Neuron (in vitro differentiated cells): ENCODE measurements around the gene PSMD10.

Experiments
- H2AFZ ChIP-seq: one replicate; pipeline ENCODE4 v1.6.1; 2013; ENCODE audit warnings: low read depth, mild to moderate bottlenecking, inconsistent platforms, low read length, moderate library complexity
- H3K27me3 ChIP-seq: one replicate; pipeline ENCODE4 v1.6.1; 2013; ENCODE audit warnings: low read length; ENCODE audit not compliant: insufficient read depth
- H3K36me3 ChIP-seq: one replicate; pipeline ENCODE4 v1.6.1; 2013; ENCODE audit warnings: low read length; ENCODE audit not compliant: insufficient read depth
- H3K4me1 ChIP-seq: one replicate; pipeline ENCODE4 v1.6.1; 2013; ENCODE audit warnings: low read length; ENCODE audit not compliant: insufficient read depth
- H3K4me3 ChIP-seq: 2 replicates; pipeline ENCODE4 v1.5.1; 2013; ENCODE audit warnings: mild to moderate bottlenecking, low read length, moderate library complexity
- H3K9me3 ChIP-seq: one replicate; pipeline ENCODE4 v1.6.1; 2013; ENCODE audit warnings: low read length

Gene PSMD10

DNA sequence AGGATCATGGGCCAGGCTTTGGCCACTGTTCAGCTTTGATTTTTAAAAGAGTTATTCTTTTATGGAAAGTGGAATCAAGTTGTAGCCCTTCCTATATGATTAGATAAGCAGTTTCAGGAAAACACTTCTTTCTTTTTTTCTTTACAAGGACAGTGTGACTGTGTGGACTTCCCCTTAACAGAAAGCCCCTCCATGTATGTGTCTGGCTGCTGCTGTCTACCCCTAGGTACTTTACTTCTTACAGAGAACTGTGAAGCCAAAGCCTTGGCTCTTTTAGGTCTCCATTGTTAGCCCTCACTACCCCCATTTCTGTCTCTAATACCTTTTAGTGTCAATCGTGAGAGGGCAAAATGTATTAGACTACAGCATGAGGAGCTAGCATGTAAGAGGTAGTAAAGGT, 27.3 kb downstream of the PSMD10 start:
- Histone ChIP-seq H3K27me3 (peaks cover 22% of the 10 kb centered on the region), H3K4me3 (no peak overlapping the region), H3K9me3 (no peaks in the 10 kb centered on the region), H2AFZ (no peak overlapping the region), H3K4me1 (no peaks in the 10 kb centered on the region), H3K36me3 (no peaks in the 10 kb centered on the region)

DNA sequence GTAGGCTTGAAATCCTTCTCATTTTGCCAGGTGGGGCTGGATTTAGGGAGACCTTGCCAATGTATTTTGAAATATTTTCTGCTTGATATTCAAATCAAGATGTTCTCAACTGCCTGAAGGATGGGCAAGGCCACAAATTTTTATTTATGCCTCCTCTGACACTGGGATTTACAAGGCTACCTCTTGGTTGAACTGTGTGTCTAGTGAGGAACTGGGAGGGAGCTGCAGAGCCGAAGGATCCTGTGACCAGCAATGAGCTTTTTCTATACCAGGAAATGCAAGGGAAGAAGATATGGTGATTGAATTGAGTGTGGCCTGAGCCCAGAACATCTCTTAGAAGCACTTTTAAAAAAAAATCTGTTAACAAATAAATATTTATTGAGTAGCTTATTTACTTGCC, 31.5 kb downstream of the PSMD10 start:
- no peak overlapping the region for H3K4me3 ChIP-seq
- H3K27me3 ChIP-seq = peaks cover 8% of the 10 kb centered on the region
- no peaks in the 10 kb centered on the region for H3K4me1 ChIP-seq
- H3K9me3 ChIP-seq = no peaks in the 10 kb centered on the region
- H3K36me3 ChIP-seq = no peaks in the 10 kb centered on the region
- no peak overlapping the region for H2AFZ ChIP-seq

DNA sequence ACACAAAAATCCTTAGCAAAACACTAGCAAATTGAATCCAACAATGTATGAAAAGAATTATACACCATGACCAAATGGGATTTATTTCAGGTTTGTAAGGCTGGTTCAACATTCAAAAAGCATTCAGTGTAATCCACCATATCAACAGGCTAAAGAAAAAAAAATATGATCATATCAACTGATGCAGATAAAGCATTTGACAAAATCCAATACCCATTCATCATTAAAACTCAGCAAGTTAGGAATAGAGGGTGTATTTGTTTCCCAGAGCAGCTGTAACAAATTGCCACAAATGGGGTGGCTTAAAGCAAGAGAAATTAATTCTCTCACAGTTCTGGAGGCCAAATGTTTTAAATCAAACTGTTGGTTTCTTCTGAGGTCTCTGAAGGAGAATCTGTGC, 35.8 kb downstream of the PSMD10 start:
- Histone ChIP-seq H3K4me3 (no peak overlapping the region), H3K4me1 (no peaks in the 10 kb centered on the region), H2AFZ (no peak overlapping the region), H3K27me3 (peaks cover 3% of the 10 kb centered on the region), H3K36me3 (no peaks in the 10 kb centered on the region), H3K9me3 (no peaks in the 10 kb centered on the region)

DNA sequence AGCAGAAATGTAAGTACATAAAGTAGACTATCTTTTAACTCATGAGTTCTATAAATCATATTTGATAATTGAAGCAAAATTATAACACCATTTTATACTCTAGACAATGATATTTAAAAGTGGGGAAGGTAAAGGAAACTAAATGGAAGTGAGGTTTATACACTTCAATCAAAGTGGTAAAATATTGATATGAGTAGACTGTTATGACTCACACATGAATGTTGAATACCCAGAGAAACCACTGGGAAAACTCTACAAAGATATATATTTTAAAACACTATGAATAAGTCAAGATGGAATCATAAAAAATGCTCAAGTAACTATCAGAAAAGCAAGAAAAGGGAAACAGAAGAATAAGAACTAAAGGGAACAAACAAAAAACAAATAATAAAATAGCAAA, 38.1 kb downstream of the PSMD10 start:
- H3K4me1 ChIP-seq = no peaks in the 10 kb centered on the region
- H3K4me3 ChIP-seq = no peak overlapping the region
- no peaks in the 10 kb centered on the region for H3K36me3 ChIP-seq
- no peak overlapping the region for H2AFZ ChIP-seq
- peaks cover 3% of the 10 kb centered on the region for H3K27me3 ChIP-seq
- no peaks in the 10 kb centered on the region for H3K9me3 ChIP-seq

DNA sequence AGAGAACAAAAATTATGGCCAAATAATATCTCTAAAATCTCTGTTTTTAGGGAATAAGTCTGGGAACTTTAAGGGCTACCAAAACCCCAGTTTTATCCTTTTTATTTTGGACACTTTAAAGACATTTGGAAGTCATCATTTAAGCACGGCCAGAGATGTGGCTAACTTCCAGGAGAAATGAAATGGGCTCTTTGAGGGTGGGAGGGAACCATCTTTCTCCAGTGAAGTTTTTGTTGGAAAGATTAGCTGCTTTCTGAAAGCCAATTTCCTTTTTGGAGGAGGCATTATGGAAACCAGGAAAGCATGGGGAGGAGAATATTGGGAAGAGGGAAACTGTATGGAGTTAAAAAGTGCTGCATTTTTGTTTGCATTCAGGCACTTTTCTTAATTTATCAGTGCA, 41.7 kb downstream of the PSMD10 start:
- Histone ChIP-seq H3K4me3 (no peak overlapping the region), H2AFZ (no peak overlapping the region), H3K27me3 (peaks cover 5% of the 10 kb centered on the region), H3K4me1 (no peaks in the 10 kb centered on the region), H3K9me3 (no peaks in the 10 kb centered on the region), H3K36me3 (no peaks in the 10 kb centered on the region)

DNA sequence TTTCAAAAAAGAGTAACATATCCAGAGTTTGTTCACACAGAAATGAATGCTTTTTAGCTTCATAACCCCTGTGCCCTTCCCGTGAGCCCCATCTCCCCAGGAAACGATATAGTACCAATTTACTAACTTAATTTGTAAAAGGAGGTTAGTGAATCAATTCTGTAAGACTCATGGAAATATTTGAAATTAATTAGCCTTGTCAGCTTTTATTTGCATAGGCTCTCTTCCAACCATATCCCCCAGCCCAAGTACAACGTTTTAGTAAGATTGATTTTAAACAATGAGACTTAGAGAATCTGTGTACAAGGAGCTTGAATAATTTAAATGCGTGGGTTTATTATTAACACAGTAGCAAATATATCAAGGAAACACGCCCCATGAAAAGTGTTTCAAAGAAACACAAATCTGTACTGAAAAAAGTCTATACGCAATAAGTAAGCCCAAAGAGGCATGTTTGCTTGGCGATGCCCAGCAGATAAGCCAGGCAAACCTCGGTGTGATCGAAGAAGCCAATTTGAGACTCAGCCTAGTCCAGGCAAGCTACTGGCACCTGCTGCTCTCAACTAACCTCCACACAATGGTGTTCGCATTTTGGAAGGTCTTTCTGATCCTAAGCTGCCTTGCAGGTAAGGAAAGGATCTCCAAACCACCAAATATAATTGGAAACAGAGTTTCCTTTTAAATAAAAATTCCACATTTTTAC, 46.6 kb downstream of the PSMD10 start, which contains the start of gene VSIG1:
VSIG1 (plus strand) TSS at position 512 of the 703 bp plus-strand sequence; CDS start at position 578, 66 bp downstream.
- no peaks in the 10 kb centered on the region for H3K4me1 ChIP-seq
- H3K9me3 ChIP-seq = no peaks in the 10 kb centered on the region
- H3K4me3 ChIP-seq = no peak within 1 kb of the TSS
- H3K36me3 ChIP-seq = no peaks in the 10 kb centered on the region
- no peak within 1 kb of the TSS for H2AFZ ChIP-seq
- H3K27me3 ChIP-seq = peaks cover 2% of the 10 kb centered on the region

DNA sequence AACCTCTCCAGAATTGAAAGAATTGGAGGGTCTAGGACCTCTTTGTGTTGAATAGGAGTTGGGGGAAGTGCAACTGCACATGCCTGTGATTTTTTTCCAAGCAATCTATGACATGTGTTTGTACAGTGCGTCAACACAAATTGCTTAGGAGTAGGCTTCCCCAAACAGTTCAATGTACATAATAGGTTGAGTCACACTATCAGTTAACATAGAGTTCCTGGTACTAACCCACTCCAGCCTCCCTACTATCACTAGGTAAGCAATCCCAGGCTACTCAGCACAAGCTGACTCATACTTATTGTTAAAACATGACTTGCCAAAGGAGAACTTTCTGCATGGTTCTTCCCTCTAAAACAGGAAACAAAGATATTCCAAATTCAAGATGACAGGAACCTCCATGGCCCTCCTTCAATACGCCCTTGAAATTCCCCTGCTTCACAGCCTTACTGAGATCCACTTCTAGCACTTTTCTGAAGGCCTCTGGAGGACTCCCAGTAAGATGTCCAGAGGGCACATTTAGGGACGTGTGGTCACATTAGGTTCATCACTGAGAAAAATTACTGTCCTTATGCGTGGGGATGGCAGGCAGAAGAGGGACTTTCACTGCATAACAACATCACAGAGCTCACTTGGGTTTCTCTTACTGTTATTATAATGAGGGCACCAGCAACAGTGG, 54.9 kb downstream of the PSMD10 start:
- Histone ChIP-seq H3K9me3 (no peaks in the 10 kb centered on the region), H3K27me3 (peaks cover 5% of the 10 kb centered on the region), H3K4me1 (no peaks in the 10 kb centered on the region), H2AFZ (no peak overlapping the region), H3K36me3 (no peaks in the 10 kb centered on the region), H3K4me3 (no peak overlapping the region)

DNA sequence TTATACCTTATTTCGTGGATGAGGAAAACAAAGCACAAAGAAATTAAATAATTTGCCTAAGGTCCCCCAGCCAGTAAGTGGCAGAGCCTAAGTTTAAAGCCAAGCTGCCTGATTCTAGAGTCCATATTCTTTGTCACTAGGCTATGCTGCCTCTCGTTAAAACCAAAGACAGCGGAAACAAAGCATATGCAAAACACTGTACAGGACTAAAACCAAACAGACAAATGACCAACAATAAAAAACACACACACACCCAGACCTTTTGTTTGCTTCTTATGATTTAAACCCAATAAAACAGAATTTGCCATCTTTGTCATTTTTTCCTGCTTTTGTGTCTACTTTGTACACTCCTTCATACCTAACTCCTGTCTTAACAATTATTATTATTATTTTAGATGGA, 56.6 kb downstream of the PSMD10 start:
- Histone ChIP-seq H2AFZ (no peak overlapping the region), H3K9me3 (no peaks in the 10 kb centered on the region), H3K36me3 (no peaks in the 10 kb centered on the region), H3K4me3 (no peak overlapping the region), H3K4me1 (no peaks in the 10 kb centered on the region), H3K27me3 (peaks cover 15% of the 10 kb centered on the region)
